GM12892 (cell line): Measurements from ENCODE around the gene GPN2.

Experiments used
- DNase-seq: peaks from one replicate; pipeline ENCODE4 v3.0.0; 2011; ENCODE audit not compliant: insufficient read length
- FAIRE-seq: peaks from 2 replicates; lab custom pipeline; 2011; peaks lifted over from hg19 to GRCh38; lab: Jason Lieb, UNC
- POLR2A ChIP-seq: IDR thresholded peaks from 2 replicates; pipeline ENCODE4 v1.6.1; 2011; ENCODE audit warnings: low read depth, low read length, control low read depth
- POLR2AphosphoS5 ChIP-seq: IDR thresholded peaks from 2 replicates; pipeline ENCODE4 v1.6.1; 2011; ENCODE audit warnings: low read depth, low read length, control low read depth
- TAF1 ChIP-seq: IDR thresholded peaks from 2 replicates; pipeline ENCODE4 v1.6.1; 2011; ENCODE audit warnings: low read depth, mild to moderate bottlenecking, control low read depth, low read length, borderline replicate concordance

Gene GPN2

DNA sequence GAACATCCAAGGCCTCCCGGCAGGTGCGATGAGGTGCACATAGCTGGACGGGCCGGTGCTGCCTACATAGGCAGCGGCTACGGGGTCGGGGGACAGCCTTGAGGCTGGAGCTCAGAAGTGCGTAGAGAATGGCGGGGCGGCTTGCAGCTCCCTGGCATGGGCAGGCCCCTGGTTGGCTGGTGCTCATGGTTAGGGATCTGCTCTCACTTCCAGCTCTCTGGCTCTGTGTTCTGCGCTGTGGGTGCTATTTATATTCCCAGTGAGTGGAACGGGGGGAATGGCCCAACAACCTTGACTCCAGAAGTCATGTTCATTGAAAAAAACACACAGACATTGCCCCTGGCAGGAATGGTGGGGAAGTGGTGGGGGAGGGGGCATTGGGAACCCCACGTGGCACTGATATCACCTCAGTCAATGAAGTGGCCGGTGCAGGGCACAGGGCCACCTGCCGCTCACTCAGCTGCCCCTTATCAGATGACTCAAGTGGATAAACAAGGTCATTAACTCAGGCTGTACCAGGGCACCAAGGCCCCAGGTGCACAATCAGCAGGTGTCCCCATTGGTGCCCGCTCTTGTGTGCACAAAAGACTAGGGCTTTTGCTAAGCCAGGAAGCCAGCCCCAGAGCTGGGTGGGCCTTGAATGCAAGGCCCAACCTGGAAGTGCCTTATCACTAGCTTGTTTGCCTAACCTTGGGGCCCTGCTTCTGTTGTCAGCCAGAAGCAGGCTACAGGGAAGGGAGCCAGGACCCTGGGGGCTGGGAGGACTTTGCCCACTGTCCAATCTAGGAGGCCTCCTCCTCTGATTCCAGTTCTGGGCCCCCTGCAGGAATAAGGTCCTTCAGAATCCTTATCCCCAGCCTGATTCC, 23.9 kb upstream of the GPN2 start, which contains the start of gene NR0B2:
Gene NR0B2 (minus strand): TSS at position 222 of the 866 bp plus-strand sequence. CDS start 35 bp downstream, at position 187.
- TF ChIP-seq POLR2A (no peak), POLR2AphosphoS5 (no peak), TAF1 (no peak)
- DNase-seq = no peak
- no peak for FAIRE-seq

DNA sequence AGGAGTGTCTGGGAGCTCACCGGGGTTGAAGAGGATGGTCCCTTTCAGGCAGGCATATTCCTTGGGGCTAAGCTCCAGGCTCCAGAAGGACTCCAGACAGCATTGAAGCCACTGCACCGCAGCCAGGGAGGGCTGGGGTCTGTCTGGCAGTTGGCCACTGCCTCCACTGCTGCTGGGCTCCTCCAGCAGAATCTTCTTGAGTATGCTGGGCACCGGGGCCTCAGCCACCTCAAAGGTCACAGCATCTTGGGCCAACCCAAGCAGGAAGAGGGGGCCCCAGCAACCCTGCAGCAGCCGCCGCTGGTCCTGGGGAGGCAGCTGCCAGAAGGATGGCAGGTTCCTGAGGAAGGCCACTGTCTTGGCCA, 23.3 kb upstream of the GPN2 start:
- no peak for DNase-seq
- TF ChIP-seq TAF1 (no peak), POLR2A (no peak), POLR2AphosphoS5 (no peak)
- FAIRE-seq = no peak

DNA sequence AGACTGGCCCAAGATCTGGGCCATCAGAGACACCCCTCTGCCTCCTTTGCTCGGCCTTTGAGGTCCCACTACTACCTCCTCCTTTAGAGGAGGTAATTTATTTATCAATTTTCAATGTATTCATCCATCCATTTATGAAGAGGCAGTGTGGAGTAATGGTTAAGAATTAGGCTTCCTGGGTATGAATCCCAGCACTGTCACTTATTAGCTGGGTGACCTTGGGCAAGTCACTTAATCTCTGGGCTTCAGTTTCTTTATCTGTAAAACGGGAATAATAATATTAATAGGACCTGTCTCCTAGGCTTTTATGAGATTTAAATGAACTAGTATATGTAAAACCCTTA, 22.0 kb upstream of the GPN2 start:
- no peak for TF ChIP-seq POLR2AphosphoS5
- TF ChIP-seq TAF1 = no peak
- no peak for TF ChIP-seq POLR2A
- FAIRE-seq = no peak
- no peak for DNase-seq

DNA sequence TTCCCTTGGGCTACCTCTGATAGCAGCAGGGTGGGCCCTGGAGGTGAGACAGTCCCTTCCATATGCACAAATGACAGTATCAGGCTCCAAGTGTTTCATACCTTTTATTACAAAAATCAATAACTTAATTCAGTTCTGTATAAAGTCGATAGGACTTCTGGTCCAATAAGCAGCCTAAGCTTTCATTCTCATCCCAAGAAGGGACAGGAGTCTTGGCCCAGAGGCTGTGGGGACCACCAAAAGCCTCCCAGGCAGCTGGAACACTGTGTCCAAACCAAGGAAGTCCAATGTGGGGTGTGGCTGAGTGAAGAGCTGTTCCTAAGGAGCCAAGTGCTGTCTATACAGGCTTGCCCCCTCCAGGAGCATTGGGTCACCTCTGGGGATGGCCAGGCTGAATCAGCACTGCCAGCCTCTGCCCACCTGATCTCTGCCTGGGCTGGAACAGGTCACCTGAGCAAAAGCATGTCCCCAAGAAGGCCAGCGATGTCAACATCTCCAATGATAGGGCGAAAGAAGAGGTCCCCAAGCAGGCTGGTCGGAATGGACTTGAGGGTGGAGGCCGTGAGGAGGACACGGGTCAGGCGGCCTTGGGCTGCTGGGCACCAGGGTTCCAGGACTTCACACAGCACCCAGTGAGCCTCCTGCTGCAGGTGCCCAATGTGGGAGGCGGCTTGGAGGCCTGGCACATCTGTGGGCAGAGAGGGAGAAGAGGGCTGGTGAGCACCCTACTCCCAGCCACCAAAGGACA, 21.5 kb upstream of the GPN2 start:
- FAIRE-seq (no peak), DNase-seq (no peak)
- TF ChIP-seq POLR2A (no peak), TAF1 (no peak), POLR2AphosphoS5 (no peak)

DNA sequence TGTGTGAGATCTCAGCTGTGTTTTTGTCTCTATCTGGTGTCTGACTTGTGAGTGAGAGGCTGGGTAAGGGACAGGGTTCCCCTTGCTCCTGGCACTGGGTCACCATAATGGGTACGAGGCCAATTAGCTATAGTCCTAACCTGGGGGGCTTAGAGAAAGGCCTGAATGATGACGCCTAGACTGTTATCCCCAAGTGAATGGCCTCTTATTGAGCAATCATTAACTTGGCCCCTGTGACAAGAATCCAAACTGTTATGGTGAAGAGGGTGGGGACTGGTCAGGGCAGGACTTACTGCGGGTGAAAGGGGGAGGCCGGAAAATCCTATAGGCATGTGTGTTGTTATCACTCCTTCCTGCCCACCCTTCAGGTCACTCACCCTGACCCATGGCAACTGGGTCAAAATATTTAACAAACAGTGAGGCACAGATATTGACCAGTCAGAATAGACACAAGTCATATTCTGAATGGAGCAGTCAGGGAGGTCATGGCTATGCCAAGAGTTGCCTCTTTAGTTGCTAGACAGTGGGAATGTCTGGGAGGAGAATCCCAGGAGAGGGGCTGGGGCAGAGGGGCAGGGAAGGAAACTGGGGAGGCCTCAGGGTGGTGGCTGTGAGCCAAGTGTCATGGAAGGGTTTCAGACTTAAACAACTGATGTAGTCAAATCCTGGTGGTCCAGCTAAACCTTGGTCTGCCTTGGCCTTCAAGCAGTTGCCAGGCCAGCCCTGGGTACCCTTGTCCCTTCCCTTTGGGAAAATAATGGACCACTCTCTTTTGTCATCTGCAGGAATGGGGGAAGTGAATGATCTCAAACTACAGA, 20.5 kb upstream of the GPN2 start:
- DNase-seq (no peak), FAIRE-seq (no peak)
- TF ChIP-seq POLR2AphosphoS5 (no peak), POLR2A (no peak), TAF1 (no peak)

DNA sequence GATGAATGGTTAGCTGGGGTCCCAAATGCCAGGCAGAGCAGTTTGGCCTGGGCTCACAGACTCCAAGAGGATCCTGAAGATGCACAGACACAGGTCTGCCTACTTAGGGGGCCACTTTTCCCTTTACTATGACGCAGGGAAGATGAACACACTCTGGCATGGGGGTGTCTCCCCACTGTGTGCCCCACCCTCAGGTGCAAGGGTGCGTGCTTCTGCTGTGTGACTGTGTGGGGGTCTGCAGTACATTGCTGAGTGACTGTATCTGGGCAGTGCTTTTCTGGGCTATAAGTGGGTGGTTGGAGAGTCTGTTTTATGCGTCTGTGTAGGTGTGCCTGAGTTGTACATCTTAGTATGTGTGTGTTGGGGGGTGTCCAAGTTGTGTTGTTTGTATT, 19.9 kb upstream of the GPN2 start:
- FAIRE-seq (no peak), DNase-seq (no peak)
- TF ChIP-seq POLR2AphosphoS5 (no peak), TAF1 (no peak), POLR2A (no peak)

DNA sequence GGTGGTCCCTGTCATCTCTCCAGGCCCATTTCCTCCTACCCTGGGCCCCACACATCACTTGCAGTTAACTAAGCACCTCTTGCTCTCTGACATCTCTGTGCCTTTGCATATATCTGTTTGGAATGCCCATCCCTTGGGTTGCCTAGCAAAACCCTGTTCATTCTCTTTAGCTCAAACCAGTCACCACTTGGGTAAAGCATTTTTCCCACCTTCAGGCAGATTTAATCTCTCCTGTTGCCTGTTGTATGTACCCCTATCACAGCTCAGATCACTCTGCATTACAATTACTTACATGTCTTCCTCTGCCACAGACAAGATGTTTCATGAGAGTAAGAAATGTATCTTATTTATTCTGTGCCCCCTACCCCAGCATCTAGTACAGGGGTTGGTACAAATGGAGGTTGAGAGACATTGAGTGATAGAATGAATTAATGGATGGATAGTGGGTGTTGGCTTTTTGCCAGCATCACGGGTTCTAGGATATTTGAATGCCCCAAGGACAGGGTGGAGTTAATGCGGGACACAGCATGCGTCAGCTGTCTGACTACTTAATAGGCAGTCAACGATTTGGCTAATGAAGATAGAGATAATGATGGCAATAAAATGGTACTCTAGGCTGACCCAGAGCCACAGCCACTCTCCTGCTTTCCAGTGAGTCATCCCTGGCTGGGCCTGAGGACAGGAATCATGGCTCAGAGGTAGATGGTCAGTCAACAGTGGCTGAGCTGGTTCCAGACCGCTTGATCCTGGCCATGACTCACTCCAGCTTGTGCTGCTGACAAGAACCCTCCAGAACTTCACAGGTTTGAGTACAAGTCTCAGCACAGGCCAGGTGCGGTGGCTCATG, 17.2 kb upstream of the GPN2 start:
- no peak for DNase-seq
- TF ChIP-seq POLR2A (no peak), POLR2AphosphoS5 (no peak), TAF1 (no peak)

DNA sequence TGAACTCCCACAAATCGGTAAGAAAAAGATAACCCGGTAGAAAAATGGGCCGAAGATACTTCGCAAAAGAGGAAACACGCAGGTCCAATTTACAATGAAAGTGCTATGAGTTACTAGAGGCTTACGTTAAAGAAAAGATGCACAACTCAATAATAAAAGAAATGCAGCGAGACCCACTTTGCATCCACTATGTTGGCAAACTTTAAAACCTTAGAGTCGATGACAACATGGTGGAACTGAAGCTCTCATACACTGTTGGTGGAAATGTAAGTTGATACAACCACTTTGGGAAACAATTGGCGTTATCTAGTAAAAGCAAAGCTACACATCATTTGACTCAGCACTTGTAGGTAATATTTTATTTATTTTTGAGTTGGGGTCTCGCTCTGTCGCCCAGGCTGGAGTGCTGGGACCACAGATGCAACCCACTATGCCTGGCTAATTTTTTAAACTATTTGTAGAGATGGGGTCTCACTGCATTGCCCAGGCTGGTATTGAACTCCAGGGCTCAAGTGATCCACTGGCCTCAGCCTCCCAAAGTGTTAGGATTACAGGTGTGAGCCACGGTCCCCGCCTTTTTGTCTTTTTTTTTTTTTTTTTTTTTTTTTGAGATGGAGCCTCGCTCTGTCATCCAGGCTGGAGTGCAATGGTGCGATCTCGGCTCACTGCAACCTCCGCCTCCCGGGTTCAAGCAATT, 10.9 kb upstream of the GPN2 start:
- peak; percentile 9 for FAIRE-seq
- DNase-seq = no peak
- no peak for TF ChIP-seq TAF1
- no peak for TF ChIP-seq POLR2AphosphoS5
- TF ChIP-seq POLR2A = no peak

More for the DNA sequence above, 17.2 kb upstream of the GPN2 start:
- FAIRE-seq = no peak

DNA sequence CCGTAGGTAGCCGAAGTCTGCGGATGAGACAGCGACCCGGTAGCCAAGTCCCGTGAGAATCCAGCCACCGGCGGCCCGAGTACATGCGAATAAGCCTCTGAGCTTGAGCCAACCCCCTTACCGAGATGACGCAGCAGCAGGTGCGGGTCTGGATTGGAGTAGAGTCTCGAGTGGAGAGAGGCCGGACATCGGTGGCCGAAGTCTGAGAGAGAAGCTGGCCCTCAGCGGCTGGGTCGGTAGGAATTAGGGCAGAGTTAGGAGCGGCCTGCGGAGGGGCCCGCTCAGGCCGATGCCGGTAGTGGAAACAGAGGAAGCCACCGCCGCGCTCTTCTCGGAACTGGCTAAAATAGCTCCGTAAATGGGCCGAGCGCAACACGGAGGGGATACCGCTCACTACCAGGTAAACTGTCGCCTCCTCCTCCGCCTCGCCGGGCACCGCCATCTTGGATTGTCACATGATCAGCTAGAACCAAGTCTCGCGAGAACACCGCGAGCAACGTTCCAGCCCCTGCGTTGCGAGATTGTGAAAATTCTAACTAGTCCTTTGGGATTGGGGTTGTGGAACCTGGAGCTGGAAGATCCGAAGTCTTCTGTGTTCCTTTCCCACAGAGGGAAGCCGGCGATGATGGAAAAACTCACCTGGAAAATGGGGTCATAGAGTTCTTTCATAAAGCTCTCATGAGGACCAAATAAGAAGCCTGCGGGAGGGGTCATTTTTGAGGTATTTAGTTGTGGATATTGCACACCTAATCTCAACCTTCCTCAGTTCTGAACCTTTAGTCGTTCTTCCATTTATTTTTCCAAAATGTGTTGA, 10.1 kb upstream of the GPN2 start, which contains the start of gene GPATCH3:
Gene GPATCH3 (minus strand): TSS at position 467 of the 814 bp plus-strand sequence. CDS start 25 bp downstream, at position 442.
- FAIRE-seq (peak; percentile 84), DNase-seq (peak; percentile 80)
- TF ChIP-seq POLR2A = peak; percentile 92
- TF ChIP-seq TAF1 = peak; percentile 95
- peak; percentile 83 for TF ChIP-seq POLR2AphosphoS5

DNA sequence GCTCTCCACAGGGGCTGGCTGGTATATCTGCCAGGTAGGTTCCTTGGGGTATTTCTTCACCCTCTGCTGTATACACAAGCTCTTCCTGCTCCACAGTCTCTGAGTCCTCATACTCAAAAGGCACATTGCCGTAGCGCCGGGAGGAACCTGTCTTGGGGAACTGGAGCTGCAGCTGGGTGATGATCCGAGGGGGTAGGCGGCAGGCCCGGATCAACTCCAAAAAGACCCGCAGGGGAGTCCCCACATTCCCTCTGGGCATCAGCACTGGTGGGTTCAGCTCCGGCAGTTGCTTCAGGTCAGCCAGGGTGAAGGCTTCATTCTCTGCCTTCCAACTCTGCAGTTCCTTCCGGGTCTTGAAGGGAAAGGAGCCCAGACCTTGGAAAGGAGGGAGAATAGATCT, 7.3 kb upstream of the GPN2 start:
- DNase-seq = no peak
- no peak for FAIRE-seq
- TF ChIP-seq POLR2A = no peak
- no peak for TF ChIP-seq POLR2AphosphoS5
- no peak for TF ChIP-seq TAF1
